Tongue (tissue), 2 donors: ENCODE data around the gene PTPRU. TPM values are rescaled to one million over a fixed set of nuclear protein-coding genes. Genes with fewer than 3 reads are reported as not detected.

Experiments used
- DNase-seq: peaks from one replicate; pipeline ENCODE4 v3.0.0-alpha.2; 2015
- total RNA-seq: library from RNA; depleted of rRNA; stranded (reverse); fragments of >200 nt; gene quantifications from one replicate; pipeline ENCODE4 v1.2.3, GENCODE V29; 2014

PTPRU gene
- total RNA-seq, 1 donor from 2014 or later = 42.5 TPM

DNA sequence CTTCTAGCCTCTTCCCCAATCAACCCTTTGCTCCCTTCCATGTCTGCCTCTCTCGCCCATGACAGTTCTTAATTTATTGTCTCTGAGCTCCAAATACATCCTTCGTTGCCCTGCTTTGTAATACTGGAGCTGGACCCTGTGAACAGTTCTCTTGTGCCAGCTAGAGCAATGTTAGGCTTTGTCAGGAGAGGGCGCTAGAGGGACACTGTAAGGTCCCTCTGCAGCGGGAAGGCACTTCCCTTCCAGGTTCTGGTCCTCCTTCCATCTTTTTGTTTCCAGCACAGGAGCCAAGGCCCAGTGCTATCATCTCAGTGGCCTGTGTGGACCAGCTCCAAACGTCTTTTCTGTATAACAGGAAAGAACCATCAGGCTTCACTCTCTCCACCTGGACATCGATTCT is 95.9 kb downstream of the PTPRU start:
- peak; percentile 53 for DNase-seq

DNA sequence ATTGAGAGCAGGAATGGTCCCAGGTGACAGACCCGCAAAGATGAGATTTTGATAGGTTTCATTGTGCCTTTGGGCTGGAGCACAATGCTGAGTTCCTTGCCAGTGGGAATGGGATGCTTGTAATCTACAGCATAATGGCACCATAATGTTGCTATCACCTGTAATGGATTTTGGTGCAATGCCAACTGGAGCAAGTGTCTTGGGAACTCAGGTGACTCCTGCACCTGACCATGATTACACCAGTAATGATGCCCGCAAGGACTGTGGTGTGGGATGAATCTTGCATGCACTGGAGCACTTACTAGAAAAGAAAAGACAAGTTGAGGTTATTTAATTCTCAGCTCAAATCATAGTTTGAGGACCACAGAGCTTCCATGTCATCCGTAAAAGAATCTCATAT is 96.7 kb downstream of the PTPRU start:
- no peak for DNase-seq

DNA sequence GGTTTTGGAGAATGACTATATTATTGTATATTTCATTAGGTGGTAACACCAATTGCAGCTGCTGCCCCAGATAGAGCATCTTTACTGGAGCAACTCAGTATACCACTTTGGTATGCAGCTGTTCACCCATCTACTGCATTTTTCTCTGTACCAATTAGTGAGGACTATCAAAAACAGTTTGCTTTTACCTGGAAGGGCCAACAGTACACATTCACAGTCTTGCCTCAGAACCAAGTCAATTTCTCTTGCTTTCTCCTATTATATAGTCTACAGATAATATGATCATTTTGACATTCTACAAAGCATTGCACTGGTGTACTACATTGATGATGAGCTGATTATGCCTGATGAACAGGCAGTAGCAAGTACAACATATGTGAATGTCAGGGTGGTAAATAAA is 99.3 kb downstream of the PTPRU start:
- no peak for DNase-seq

DNA sequence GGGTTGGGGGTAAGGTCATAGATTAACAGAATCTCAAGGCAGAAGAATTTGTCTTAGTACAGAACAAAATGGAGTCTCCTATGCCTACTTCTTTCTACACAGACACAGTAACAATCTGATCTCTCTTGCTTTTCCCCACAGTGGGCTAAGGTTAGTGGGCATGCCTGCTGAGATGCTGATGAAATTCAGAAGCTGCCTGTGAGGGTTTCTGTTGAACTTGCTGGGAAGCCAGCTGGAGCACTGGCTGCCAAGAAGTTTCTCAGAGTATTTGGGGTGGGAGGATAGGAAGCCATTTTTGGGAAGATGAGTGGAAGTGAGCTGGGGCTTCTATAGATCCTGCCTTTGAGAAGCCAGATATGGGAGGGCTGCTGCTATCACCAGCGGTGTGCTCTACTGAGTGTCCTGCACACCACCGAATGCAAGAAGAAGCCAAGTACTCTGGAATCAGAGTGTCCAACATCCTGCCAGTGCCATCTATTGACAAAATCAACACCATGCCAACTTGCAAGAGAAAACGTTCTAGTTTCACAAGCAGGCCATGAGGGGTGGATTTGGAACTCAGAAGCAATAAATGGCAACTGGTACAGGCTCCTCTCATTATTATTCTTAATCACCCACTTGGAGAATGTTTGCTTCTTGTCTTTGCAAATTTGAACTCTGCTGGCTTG is 102.7 kb downstream of the PTPRU start:
- DNase-seq = peak; percentile 25

DNA sequence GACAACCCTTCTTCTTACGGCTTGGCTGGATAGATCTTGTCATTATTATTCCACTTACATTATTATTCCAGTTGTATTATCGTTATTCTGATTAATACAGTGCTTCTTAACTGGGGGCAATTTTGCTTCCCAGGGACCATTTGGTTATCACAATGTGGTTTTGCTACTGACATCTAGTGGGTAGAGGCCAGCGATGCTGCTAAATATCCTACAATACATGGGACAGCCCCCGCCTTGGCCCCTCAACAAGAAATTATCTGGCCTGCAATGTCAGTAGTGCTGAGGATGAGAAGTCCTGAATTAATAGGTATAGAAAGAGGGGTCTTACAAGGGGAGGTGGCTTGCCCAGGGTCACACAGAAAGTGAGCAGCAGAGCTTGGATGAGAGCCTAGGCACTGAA is 105.6 kb downstream of the PTPRU start:
- no peak for DNase-seq

DNA sequence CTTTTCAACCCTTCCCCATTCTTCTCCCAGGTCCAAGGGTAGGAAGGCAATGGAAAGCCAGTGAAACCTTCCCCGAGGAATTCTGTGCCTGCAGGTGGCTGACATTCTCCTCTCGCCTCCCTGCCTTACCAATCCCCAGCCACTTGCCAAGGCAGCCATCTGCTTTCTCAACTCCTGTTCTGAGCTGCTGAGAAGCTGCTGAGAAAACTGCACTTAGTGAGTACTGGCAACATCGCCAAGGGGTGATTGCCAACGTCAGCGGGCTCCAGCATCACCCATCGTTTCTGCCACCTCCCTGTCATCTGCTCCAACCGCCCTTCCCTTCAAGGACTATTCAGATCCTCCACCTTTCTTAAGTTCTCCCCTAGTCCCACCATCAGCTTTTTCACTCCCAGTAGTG is 106.0 kb downstream of the PTPRU start:
- no peak for DNase-seq

DNA sequence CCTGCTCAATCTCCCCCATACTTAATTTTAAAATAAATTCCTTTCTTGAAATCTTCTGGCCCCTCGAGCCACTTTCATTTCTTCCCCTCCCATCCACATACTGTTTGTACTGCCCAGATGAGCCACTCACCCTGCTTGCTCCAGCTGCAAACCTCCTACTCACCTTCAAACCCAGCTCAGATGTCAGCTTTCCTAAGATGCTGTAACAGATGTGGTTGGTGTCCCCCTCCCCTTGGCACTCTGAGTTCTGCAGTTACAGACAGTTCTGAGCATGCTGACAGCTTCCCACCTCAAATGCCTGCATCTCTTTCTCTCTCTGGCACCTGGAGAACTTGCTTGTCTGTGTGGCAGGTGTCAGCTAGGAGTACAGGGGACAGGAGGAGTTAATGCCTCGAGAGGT is 106.7 kb downstream of the PTPRU start:
- no peak for DNase-seq

DNA sequence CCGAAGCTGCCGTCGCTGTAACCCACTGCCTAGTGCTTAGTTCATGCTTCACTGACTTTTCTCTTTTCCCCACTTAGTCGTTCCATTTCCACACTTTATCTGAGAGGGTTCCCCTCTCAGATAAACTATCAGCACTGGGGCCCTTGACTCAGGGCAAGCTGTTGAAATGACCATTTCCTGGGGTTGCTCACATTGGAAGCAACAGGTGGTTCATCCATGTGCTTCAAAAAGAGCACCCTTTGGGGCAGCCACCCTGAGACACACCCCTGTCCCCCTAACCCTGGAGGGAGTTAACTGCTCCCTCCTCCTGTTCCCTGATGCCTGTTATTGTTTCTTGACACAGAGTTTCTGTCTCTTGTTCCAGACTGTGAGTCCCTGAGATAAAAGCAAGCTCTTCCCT is 107.2 kb downstream of the PTPRU start:
- no peak for DNase-seq

DNA sequence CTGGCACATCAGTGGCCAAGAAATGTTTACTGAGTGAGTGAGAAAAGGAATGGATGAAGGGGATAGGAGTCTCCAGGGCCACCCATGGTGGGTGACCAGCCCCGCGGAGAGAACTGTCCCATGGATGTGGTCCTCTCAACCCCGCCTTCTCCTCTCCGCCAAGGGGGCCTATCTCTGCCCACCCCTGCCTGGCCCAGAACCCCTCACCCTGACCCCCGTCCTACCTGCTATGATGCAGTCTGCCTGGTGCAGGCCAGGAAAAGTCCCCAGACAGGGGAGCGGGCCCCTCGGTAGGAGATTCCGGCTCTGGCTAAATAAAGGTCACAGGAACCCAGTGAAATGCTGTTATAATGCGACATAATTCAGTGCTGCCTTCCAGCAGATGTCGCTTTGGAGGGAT is 107.6 kb downstream of the PTPRU start:
- DNase-seq = no peak

DNA sequence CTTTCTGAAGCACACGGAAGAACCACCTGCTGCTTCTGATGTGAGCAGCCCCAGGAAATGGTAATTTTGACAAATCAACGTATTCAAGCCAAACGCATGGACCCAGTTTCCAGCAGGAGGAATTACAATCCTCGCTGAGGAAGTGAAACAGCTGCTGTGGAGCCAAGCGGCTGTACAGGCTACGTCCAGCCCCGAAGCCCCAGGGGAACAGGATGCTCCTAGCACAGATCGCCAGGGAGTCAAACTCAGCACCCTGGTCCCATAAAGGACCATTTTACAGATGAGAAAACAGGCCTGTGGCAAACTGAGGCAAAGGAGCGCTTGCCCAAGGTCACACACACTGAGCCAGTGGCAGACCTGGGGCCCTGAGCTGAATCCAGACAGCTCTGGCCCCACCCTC is 108.0 kb downstream of the PTPRU start:
- DNase-seq = peak; percentile 33

DNA sequence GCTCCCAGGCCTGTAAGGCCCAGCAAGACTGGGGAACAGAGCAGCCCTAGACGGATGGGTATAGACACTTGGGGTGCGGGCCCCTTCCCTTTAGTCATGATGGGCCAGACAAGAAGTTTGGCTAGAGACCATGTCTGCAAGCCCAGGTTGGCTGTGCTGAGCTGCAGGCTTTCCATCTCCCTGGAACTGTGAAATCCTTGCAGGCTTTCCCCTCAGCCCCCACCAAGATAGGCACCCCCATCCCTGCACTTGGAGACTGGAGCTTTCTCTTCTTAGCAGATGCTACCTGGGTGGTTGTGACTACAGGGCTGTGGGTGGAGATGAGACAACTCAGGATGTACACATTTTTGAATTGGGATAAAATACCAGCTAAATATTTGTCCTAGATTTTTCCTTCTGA is 110.3 kb downstream of the PTPRU start:
- DNase-seq = no peak

DNA sequence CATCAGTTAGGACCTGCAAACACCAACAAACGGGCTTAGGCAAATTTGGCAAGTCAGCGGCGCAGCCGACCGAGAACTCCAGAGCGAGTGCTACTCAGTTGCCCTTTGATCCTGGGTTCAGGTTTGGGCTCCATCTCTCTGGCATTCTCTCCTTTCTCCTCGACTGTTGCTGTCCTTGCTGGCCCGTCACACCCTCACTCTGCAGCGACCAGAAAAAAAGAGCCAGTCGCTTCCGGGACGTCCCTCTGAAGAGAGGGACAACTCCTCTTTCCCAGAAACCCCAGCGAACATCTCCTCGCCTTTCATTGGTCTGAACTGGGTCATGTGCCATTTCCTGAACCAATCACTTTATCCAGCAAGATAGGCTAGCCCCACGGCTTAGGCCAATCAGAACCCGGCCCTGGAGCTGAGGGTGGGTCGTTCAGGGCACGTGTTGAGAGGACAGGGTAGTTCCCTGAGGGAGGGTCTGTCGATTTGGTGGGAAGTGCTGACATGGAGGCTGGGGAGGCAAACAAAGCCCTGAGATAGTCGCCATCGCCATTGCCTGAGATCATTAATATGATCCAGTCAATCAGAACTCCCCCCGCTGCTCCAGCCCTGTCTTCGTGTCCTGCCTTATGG is 113.7 kb downstream of the PTPRU start:
- DNase-seq = no peak

DNA sequence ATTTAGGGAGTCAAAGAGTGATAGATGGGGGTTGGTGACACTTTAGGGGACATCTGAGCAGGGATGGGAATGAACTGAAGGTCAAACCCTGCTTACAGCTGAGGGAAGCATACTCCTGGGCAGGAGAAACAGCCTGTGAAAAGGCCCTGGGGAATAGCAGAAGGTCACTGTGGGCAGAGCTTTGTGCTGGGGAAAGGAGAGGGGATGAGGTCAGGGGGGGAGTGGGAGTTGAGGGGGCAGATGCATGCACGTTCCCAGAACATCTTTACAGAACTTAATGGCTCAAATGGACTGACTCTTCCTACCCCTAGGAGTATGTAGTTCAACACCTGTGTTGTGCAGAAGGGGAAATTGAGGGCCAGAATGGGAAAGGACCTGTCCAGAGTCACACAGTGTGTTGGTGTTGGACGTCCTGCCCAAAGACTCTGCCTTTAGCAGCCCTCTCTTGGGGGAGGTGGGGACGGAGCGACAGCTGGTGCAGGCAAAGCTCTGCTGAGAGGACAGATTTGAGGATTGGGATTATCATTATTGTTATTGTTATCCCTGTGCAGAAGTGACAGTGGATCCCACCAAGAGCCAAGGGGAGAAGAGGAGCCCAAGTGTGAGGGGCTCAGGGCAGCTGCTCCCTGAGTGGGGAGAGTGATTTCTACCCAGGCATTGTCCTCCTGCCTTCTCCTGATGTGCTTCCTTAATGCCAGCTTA is 116.5 kb downstream of the PTPRU start:
- no peak for DNase-seq

DNA sequence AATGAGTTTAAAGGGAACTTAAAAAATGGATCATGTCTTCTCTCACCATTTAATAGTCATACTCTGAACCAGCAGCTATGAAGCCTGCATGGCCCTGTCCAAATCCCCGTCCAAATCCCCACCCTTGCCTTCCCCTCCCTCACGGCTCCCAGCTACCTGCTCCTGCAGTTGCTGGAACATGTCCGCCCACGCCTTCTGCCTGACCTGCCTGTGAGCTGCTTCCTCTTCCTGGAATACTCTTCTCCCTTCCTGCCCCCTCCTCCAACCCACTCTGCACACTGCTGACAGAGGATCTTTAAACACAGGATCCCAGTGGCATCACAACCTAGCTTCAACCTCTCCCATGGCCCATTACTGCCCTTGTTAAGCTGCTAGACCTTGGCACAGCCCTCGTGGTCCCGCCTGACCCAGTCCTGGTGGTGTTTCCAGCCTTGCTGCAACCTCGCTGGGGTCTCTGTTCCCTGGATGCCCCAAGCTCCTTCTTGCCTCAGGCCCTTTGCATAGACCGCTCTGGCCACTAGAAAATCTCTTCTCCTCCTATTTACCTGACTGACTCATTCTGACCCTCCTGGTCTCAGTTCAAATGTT is 118.3 kb downstream of the PTPRU start:
- no peak for DNase-seq

DNA sequence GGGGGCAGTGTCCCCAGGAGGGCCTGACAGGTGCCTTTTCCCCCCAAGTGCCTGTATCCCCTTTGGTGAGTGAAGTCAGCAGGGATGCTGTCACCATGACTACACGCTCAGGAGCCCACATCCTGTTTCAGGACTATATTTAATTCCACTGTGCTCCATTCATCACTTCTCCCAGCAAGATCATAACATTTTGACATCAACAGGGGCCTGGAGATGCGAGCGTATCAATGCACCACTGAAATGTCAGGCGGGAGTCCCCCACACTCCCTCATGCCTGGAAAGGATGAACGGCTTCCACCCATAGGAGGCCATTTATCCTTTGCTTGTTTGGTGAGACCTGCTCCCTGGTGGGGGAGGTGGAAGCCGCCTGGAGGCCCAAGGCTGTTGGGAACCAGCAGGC is 119.1 kb downstream of the PTPRU start:
- DNase-seq = no peak

DNA sequence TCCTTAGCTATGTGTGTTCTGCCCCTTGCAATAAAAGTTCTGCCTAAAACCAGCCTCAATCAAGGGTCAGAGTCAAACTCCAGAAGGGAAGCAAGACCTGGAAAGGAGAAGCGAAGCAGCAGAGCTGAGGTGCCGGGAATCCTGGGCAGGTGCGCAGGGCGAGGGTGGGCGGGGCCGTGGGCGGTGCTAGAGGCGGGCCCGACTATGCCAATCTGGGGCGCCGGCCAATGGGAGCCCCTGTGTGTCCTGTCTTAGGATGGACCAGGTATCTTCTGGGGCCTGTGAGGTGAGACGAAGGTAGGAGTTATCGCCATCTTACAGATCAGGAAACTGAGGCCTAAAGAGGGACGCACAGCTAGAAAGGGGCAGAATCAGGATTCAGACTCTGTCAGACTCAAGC is 120.3 kb downstream of the PTPRU start:
- no peak for DNase-seq

DNA sequence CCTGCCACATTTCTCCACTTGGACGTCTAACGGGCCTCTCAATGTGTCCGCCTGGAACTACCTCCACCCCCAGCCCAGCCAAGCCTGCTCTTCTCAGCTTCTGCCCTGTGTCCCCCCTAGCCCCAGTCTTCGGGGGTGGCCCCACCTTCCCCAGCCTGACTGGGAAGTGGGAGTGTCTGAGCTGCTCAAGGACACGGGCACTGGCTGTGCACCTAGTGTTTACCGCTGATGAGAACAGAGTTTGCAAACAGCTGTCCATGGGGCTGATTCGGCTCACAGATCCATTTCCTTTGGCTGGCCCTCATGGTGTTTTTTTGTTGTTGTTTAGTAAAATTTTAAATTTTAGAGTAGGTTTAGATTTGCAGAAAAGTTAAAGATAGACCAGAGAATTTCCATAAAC is 121.1 kb downstream of the PTPRU start:
- no peak for DNase-seq

DNA sequence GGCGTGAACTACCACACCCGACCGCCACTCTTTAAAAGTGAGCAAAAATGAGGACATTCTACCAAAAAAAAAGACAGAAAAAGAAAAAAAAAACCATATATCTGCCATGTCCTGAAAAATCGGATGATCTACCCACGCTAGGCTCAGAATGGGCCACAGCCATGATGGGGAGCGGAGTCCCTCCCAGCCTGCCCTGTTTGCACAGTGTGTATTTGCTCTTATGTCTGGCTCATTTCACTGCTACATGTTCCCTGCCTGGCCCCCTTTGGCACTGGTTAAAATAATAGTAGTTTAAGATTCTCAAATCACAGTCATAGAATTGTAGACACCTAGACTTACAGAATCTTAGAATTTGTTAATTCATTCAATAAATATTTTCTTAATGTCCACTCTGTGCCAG is 121.9 kb downstream of the PTPRU start:
- no peak for DNase-seq

DNA sequence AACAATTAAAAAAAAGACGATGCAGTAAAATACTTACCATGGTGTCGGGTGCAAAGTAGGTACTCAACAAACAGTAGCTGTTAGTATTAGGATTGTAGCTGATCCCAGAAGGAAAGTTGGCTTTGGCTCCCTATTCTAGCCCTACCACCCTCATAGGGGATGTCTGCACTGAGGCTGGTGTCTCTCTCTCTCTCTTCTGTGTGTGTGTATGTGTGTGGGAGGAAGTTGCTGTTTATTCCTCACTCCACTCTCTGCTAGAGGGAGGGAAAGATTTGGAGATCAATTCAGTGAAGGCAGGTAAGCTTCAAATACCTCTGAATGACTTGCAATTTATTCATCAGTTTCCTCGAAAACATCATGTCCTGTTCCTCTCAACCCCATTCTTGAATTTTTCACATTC is 124.4 kb downstream of the PTPRU start:
- DNase-seq = no peak

DNA sequence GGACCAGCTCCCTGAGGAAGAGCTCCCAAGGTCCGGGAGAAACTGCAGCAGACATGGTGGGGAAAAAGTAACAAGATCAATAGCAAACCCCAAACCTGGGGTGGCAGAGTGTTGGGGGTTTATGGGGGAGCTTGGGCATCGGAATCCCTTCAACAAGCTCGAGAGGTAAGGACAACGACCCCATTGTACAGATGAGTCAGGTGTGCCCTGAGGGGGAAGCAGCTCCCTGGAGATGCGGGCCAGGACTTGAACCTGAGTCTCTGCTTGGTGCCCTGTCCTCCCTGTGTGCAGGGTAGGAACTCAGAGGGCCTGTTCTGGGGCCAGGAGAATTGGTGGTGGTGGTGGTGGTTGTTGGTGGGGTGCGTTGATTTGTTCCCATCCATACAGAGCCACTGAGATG is 125.4 kb downstream of the PTPRU start:
- DNase-seq = no peak

DNA sequence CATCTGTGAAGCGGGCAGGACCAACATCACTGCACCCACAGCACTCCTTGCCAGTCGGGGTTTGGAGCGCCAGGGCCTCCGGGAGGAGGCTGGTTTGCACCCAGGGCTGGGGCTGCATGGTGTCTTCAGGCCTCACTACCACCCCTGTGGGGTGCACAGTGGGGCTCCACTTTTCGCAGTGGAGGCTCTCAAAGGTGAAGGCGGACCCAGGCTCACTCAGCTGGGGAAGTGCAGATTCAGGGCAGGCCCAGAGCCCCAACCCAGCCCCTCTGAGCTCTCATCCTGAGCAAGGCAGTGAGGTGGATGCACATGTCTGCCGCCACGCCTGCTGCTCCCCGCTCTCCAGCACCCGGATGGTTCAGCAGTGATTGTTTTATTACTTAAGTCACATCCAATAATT is 125.8 kb downstream of the PTPRU start:
- no peak for DNase-seq

DNA sequence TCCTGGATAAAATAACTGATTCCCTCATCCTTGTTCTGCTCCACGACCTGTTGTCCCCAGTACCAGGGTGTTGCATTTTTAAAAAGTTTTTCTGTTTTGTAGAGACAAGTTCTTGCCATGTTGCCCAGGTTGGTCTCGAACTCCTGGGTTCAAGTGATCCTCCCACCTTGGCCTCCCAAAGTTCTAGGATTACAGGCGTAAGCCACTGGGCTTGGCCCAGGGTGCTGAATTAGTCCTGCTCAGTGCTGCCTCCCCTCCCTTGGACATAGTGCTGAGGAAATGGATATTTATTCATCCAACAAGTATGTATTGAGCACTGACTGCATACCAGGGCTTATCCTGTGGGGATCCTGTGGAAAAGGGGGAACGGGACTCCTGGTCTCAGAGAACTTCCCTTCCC is 126.4 kb downstream of the PTPRU start:
- no peak for DNase-seq

DNA sequence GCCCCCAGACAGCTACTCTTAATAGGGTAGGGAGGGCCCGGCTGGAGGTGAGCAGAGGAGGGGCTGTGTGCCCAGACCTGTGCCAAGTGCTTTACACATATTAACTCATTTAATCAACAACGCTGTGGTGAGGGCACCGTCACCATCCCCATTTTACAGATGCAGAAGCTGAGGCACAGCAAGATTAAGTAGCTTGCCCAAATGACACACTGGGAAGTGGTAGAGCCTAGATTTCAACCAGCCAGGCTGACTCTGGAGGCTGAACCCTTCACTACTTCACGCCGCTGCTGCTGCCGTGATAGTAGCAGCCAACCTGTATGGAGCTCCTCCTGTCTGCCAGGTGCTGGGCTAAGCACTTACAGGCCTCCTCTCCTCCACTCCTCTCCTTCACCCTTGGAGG is 127.2 kb downstream of the PTPRU start:
- DNase-seq = no peak
